NCI-H2196 (cell line): Measurements from ENCODE around the gene SYNPR.

Experiments used
- DNase-seq: peaks from one replicate; lab custom pipeline; 2025; ENCODE audit not compliant: unreplicated experiment; lab: John Stamatoyannopoulos, UW

SYNPR gene

DNA sequence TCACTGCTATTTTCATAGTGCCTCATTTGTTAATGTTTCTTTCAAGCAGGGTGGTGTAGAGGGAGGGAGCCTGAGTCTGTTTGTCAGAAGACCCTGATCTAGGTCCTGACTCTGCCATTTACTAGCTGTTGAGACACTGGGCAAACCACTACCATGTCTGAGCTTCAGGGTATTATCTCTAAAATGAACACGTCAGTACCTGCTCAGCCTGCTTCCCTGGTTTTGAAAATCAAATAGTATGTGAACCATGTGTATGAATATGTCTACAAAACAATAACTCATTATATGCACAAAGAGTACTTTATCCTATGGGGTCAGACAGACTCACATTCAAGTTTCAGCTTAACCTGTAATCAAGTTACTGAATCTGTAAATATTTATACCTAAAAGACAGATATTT is 25.1 kb downstream of the SYNPR start:
- no peak for DNase-seq

DNA sequence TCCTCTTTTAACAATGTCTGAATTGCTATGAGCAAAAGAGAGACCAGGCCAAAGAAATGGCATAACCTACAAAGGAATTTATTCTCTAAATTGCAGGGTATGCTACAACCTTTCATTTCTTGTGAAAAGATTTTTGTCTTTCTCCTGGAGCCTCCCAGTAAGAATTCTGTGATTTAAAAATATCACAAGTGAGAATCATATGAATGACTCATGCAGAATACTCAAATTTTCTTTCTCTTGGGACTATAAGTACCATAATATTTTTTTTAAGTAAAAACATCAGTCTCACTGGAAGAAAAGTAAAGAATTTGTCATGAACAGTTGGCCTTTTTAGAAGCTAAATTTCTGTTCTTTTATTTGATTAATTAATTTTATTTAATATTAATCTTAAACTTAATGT is 26.3 kb downstream of the SYNPR start:
- DNase-seq: no peak

DNA sequence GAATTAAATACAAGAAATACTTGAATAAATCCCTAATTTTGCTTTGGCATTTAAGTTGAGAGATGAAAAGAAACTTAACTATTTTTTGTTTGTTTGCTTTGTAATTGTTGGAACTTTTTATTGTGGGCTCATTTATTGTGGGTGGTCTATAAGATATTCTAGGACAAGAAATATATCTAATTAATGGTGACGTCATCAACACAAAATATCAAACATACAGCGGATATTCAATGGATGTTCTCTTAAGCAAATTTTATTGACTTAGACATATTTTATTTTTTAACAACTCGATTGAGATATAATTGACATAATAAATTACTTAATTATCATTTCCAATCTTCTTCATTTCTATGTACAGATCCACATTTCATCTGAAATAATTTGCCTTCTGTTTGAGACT is 30.0 kb downstream of the SYNPR start:
- no peak for DNase-seq

DNA sequence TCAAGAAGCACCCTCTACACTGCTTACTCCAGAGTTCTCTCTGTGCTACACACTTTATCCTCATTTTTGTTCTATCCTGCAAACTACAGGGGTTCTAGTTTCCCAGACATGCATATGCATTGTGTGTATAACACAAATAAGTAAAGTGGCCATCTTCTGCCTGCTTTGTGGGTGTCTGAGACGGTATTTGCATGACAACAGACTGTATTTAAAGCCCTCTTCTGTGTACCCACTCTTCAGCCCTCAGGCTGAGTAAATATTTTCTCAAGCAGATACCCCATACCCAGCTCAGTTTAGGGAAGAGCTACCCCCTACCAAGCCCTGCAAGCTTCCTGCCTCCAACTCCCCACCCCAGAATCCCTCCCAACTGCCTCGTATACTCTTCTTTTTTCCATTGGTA is 31.7 kb downstream of the SYNPR start:
- DNase-seq: no peak

DNA sequence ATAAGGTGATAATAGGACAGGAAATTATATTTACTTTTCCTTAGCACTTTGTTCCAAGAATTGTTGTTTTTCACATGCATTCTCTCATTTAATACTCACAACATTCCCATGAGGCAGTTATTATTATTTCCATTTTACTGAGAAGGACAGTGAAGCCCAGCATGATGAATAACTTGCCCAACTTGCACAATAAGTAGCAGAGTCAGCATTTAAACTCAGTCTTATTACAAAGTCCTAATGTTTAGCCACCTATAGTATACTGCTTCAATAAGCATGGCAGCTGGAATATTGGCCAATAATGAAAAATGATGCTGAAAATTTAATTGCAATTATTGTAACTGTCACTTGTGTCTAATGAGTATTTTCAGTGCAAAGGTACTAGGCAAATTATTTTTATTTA is 45.7 kb downstream of the SYNPR start:
- DNase-seq: no peak

DNA sequence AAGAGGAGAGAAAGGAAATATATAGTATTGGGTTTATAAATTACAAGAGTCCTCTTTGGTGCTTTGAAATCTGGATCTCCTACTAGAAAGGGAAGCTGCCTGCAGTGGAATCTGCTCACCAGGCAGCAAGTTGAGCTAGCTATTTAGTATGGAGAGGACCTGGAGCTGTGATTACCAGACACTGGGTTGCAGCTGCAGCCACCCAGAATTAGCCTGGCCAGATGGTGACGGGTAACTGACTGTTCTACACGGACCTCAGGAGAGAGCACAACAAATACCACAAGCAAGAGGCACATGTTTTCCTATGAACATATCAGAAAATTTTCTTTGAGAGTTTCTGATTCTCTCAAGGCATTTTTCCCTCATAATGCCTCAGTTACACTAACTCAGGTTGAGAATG is 46.5 kb downstream of the SYNPR start:
- DNase-seq: no peak

DNA sequence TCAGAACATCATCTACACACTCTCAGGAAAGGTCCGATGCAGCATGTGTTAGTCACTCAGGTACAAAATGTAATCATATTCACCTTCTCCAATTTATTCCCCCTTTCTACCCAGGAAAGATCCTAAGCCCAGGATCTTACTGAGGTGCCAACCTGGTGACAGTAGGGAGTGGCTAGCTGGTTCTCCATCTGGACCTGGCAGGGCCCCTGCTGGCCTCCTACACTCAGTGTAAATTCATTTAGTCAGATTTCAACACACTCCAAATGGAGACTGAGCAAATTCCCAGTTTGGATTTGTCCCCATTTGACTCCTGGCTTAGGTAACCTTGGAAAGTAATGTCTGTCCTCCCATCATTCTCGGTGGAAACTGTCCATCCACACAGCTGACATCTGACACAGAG is 47.3 kb downstream of the SYNPR start:
- no peak for DNase-seq

DNA sequence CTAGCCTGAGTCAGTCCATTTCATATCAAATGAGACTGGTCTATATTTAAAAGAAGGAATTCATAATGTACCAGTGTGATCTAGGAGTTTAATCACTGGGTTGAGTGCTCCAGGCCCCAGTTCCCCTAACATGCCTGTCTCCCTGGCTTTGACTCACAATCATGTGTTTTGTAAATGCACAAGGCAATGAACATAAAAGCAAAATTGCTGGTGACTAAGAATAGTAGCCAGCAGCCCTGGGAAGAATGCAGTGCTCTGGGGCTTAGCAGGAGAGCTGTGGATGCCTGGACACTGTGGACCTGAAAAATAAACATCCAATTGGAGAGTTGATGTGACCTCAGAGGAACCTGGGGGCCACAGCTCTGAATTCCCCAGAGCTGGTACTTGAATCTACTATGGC is 50.3 kb downstream of the SYNPR start:
- DNase-seq: no peak

DNA sequence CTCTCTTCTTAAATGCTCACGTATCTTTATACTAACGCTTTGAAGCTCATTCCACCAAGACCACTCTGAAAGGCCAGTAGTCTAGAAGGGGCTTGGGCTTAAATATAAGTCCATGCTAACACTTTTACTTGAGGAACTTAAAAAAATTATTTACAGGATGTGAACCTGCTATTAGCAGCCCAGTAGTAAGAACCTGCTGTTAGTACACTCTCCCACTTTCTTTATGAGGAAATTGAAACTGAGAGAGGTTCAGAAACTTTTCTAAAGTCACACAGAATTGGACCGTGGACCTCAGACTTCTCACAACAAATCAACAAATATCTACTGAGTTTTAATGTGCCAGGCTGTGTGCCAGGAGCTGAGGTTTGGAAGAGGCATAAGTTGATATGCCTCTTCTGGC is 53.4 kb downstream of the SYNPR start:
- no peak for DNase-seq

DNA sequence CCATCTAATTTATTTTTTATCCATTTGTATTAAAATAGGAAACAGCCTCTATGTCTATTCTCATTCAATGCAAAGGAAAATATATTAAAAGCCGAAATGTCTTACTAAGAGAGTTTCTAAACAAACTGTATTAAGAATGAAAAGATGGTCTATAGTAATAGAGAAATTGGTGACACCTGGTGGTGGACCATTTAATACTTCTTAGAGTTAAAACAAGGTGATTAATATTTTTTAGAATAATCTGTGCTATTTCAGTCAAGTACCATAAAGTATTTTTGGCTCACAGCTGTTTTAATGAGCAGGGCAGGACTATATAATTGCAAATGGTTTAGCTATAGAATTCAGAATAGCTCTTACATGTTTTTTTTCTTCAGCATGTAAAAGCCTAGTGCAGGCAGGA is 55.7 kb downstream of the SYNPR start:
- DNase-seq: no peak

DNA sequence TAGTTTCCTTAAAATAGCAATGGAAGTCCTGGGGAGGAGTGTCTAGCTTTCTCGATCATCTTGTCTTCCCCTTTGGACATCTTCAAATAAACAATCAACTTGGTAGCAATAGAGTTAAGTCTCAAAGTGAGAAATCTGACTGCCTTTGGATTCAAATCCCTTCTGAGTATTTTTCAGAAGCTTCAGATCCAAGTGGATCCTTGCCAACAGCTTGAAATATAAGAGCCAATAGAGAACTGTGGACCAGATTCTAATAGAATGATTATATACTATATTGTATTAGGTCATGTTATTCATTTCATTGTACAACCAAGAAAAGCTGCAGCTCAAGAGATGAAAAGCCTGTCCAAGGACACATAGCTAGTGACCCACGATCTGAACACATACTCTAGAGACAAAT is 60.2 kb downstream of the SYNPR start:
- DNase-seq: no peak

DNA sequence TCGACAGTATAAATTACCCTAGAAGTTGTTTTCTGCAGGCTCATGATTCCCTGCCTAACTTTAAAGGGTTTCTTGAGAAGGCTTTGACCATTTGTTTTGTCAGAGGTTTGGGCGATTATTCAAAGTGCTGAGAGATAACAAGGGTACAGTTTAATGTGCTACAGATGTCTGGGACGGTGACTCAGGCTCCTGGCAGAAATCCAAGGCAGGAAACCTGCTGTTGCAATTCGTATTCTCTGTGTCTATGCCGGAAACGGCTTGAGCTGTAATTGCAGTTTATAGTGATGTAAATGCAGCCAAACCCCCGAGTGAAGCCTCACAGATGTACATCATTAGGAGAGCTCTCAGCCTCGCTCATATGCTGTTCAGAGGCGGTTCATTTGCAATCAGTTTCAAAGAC is 65.6 kb downstream of the SYNPR start:
- DNase-seq: peak; percentile 0

DNA sequence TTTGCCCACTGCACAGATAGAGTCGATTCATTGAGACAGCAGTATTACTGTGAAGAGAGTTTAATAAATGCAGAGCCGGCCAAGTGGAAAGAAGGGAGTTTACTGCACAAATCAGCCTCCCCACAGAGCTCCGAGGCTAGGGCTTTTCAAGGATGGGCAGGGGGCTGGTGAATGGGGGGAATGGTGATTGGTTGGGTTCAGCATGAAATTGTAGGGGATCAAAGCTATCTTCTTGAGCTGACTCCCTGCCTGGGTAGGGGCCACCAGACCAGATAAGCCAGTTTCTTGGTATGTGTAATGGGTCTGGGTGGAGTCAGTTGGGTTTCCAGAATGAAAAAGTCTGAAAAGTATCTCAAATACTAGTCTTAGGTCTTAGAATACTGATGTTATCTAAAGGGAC is 66.6 kb downstream of the SYNPR start:
- no peak for DNase-seq

DNA sequence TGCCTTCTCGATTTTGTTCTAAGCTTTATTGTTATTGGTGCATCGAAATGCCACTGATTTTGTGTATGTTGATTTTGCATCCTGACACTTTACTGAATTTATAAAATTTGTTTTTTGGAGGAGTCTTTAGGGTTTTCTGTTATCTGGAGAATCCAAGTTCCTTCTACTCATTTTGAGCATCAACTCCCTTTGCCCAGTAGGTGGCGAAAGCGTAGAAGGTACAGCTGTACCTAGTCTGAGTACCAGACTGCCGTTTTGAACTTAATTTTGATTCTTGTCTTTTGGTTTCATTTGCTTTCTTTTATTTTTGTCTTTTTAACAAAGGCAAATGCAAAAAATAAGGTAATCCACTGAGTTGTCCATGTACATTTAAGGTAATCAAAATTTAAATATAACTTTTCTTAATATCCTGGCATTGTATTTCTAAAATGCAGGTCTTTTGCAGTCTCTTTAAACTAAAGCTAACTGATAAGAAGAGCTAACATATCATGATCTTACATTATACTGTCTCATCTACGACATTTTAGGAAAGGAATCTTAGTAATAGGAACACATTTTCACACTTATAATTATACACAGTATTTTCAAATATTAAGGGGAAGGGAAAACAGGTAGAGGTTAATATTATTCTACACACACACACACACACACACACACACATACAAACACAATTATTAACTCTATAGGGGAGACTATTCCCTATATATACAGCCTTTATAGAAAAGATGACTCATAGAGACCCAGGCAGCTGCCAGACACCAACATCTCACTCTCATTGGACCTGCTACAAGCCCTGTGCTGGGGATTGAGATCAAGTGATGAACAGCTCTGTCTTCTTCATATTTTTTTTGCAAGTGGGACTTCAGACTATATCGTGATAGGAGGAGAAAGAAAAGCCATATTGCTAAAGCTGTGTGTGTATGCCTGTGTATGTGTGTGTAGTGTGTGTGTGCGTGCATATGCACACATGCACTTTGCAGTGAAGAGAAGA is 71.8 kb downstream of the SYNPR start:
- DNase-seq: peak; percentile 59

DNA sequence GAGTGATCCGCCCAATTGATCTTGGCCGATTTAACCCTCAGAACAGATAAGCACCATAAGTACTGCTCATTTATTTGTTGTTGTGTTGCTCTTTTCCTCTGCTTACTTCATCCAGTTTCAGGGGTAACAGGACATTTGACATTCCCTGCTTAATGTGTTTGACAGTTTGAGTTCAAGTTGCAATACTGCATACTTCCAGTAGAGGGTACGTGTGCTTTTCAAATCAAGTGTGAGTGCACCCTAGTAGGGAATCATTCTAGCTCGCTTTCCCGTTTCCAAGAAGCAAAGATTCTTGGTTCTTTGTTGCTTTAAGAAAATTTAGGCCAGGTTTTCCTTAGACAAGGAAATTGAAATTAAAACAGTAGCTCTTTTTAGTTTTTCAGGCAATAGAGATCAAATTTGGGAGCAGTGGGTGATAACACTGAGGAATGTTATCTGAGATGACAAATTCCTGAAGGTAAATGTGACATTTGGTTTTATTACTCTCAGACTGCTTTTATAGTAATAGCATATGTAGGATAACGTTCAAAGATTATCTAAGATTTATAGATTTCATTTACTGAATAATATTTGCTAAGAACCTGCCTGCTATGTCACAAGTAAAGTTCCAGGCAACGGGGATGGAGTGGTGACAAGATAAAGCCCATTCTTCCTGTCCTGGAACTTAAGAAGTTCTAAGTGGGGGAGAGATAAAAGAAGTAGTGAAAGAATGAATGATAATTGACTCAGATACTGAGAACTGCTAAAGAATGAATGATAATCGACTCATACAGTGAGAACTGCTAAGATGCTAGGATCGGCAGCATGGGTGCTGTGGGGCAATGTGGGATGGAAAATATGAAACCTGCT is 73.3 kb downstream of the SYNPR start:
- peak; percentile 49 for DNase-seq

DNA sequence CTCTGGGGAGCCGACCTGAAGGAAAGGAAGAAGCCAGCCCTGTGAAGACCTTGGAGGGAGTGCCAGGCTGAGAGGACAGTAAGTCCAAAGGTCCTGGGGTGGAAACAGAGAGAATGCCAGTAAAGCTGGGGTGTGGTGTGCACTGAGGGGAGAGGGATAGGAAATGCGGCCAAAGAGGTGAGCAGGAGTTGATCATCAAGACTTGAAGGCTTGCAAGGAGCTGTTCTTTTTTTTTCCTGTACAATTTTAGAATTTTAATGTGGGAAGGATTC is 73.8 kb downstream of the SYNPR start:
- DNase-seq: no peak

DNA sequence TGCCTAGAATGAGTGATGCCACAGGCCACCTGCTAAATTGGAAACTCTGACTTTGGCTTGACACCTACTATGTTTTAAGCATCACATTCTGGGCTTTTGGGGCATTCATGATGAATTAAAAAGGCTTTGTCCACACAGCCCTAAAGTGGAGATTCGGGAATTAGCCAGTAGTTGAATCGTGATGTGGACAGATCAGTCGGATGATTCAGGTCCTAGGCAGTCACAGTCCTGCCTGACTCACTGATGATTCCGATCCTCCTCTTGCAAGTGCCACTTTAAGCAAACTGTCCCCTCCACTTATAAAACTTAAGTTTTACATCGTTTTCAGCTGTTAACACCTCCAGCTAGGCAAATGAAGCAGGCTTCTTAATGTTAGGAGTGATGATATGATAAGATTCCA is 75.3 kb downstream of the SYNPR start:
- DNase-seq: no peak

DNA sequence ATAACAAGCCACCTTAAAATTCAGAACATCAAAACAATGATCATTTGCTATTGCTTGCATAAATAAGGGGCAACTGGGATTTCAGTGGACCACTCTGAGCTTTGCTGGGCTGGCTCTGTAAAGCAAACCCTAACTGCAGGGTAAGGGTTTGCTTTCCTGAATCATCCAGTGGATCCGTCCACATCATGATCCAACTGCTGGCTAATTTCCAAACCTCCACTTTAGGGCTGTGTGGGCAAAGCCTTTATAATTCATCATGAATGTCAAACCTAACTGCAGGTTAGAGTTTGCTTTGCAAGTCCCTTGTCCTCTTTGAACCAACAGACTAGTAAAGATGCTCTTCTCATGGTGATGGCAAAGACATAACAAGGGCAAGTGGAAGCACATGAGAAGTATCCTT is 76.1 kb downstream of the SYNPR start:
- DNase-seq: no peak

DNA sequence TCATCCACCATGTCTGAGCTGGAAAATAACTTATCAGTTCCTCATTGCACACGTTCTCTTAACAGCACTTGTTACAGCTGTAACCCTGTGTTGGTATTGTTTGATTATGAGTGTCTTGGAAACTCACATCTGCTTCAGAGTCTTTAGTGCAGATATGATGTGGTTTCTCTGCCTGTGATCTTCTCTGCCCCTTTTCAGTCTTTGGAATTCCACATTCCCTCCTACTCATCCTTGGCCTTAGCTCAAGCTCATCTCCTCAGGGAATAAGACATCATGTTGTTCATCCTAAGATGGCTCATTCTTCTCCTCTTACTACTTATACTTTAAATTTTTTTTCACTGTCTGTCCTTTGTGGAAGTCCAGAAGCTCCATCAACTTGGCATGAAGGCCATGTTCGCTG is 77.7 kb downstream of the SYNPR start:
- DNase-seq: no peak

DNA sequence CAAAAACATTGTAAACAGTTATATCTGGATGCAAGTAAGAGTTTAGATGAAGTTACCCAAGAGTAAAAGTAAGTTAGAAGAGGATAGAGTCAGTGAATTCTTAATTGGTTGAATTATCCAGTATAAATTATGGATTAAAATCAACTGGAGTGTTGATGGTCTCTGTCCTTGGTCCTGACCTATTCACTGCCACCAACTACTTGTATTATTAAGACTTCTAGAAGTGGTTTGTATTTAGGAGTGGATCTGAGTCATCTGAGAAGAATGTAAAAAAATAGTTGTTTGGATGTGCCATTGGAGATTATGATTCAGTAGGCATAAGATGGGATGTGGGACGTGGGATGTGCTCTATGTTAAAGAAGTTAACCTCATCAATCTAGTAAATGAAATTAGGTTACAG is 86.4 kb downstream of the SYNPR start:
- no peak for DNase-seq

DNA sequence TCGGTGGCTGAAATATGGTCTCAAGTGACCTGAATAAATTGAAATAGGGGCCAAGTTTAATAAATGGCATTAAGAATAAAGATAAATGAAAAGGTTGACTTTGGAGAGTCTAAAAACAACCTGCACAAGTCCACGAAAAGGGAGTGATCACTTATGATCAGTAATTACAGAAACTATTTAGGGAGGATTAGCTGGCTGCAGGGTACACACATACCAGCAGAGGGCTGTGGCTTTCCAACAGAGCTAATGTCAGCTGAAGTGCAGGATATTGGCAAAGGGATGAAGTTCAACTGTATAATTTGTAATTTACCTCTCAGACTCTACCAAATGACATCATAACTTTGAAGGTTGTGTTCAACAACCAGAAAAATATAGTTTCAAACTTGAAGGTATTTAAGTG is 86.8 kb downstream of the SYNPR start:
- no peak for DNase-seq

DNA sequence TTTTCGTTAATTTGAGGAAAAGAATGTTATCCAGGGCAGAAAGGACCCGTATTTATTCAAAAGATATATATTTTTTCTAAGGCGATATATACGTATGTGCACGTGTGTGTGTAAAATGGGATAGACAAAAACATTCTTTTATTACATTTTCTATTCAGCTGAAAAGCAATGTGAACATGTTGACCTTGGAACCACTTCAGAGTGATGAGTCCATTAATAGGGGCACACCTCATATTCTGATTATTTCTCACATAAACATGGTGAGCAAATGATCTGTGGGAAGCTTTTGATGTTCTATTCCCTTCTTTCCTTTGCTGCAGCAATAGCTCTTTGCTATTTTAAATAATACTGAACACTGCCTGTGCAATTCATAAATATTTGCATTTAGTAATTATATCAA is 87.6 kb downstream of the SYNPR start:
- DNase-seq: no peak
